RPMI7951 (cell line): ENCODE results near the gene STOML2. TPM values are rescaled to one million over a fixed set of nuclear protein-coding genes. Genes with fewer than 3 reads are reported as not detected.

Source experiments
- DNase-seq: peaks from one replicate; pipeline ENCODE4 v3.0.0-alpha.2; 2012; ENCODE audit warnings: low read depth
- total RNA-seq: library from RNA; depleted of rRNA; stranded (reverse); fragments of >200 nt; shearing (Covaris generic); gene quantifications from 2 replicates; pipeline ENCODE4 v1.2.3, GENCODE V29; 2014

The STOML2 gene
- total RNA-seq, 1 experiment from 2014 or later = 136 TPM

DNA sequence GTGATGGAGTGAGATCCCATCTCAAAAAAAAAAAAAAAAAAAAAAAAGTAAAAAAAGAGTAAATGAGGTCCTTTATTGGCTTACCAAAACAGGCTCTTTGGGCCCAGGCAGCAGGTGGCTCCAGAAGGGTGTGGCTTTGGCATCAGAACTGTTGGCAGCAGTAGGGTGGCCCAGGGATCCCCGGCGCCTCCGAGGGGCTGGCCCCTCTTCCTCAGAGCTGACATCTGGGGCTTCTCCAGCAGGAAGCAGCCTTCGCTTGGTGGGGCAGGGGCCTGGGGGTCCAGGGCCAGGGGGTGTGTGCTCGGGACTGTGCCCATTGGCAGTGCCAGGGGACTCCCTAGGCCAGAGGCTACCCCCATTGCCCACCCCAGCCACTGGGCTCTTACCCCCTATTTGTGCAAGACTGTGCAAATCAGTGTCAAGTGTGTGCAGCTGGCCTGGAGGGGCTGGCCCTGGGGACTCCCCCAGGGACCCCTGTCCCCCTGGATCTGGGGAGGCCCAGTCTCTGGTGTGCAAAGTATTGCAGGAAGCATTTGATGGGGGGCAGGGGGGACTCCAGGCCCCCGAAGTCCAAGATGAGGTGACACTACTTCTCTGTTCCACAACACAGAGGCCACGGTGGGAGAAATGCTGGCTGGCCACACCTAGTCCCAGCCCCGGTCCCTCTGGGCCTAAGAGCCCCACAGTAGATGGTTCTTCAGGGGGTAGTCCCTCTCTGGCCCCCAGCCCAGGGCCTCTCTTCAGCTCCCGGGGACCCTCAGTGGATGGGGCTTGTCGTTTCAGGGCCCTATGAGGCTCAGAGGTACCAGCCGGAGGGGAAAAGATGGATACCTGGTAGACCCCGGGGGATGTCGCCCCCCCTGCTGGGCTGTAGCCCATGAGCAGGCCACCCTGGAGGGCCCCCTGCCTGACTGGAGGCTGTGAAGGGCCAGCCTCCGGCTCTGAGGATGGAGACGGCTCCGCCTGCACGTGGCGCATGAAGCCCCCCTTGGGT, 4.7 kb upstream of the STOML2 start:
- no peak for DNase-seq

DNA sequence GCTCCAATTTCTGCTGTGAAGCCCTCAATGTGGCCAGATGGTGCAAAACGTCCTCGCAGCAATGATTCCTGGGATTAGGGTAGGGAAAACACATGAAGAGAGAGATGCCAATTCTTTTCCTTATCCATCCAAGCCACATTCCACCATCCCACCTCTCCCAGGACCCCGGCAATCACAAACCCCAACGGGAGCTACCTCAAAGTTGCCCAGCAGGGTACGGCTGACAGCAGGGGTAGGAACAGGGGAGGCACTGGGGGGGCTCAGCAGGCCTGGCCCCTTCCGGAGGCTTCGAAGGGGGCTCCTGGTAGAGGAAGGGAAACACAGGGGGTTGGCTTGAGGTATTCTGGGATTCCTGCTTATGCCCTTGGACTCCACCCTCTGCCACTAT, 3.4 kb upstream of the STOML2 start:
- DNase-seq = no peak

DNA sequence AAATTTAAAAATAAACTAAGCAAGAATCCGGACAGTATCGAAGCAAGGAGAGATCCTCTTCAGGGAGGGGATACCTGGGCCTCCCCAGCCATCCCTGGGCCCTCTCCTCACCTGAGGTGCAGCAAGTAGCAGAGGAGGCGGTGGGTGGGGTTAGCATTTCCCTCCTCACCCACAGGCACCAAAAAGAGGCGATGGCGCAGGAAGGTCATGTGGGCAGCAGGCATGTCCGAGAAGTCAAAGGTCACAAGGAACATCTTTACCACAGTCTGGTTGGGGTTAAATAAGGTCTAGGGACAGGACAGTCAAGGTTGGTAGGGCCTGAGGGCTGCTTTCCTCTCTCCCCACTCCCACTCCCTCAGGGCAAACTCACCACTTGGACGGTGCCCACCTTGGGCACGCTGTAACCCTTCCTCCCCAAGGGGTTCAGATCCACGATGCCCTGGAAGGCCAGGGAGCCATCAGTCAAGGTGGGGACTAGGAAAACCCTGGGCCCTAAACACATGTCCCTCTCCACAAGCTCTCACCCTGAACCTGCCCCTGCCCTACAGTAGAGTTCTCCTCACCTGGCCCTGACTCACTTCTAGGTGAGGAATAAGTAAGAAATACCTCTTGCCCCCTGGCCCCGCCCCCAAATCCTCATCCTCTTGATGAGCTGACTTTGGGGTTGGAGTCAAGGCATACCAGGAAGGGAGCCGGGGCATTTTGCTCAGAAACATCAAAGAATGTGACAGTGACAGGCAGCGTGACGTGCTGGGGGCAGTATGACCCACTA, 2.8 kb upstream of the STOML2 start:
- no peak for DNase-seq

- no peak for DNase-seq
Observed at GRCh38 chr9:35105126-35105525, 2.2 kb upstream of the STOML2 start.

DNA sequence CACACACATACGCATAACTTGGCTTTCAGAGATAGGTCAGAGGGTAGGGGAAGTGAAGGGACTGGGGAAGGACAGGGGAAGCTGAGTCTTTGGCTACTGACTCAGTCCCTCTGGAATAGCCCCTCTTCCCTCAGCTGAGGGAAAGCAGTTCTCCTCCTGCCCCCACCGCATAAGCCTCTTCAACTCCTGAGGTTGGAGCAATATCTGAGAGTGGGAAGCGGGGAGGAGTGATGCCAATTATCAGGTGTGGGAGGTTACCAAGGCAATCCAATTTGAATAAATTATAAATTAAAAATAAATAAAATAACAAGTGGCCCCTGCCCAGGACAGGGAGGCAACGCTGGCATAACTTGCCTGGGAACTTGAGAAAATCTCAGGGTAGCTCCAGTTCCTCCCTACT, 1.7 kb upstream of the STOML2 start:
- no peak for DNase-seq

DNA sequence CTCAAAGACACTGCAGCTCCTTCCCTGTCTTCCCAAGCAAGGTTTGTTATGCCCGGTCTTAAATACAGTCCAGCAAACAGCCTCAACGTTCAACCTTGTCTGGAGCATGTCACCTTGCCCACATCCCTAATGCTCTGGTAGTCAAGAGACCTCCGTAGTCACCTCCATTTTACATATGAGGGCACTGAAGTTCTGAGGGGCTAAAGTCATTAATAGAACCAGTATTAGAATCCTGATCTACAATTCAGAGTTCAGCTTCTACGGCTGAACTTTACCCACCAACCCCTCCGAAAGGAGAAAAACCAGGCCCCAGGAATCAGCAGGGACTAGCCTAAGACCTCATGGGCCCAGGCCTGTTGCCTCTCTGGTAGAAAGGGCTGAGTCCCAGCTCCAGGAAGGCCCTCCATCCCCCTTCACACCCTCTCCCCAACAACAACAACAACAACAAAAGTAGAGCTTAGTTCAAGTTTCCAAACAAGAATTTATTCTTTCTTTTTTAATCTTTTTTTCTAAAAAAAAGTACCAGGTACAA, 795 bp upstream of the STOML2 start:
- DNase-seq = no peak

- peak; percentile 14 for DNase-seq
Observed at GRCh38 chr9:35102465-35102768, 514 bp downstream of the STOML2 start.

DNA sequence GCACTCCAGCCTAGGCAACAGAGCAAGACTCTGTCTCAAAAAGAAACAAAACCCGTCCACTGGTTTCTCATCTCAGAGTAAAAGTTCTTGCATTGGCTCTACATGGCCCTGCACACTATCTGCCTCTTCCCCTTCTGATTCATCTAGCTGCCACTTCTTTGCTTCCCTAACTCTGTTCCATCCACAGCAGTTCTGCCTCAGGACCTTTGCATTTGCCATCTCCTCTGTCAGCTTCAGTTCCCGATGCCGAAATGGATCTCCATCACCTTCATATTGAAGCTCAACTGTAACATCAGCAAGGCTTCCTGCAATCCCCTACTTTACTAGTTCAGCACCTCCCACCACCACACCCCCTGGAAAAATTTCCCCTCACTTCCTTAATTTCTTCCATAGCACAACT, 5.4 kb downstream of the STOML2 start:
- DNase-seq = no peak

DNA sequence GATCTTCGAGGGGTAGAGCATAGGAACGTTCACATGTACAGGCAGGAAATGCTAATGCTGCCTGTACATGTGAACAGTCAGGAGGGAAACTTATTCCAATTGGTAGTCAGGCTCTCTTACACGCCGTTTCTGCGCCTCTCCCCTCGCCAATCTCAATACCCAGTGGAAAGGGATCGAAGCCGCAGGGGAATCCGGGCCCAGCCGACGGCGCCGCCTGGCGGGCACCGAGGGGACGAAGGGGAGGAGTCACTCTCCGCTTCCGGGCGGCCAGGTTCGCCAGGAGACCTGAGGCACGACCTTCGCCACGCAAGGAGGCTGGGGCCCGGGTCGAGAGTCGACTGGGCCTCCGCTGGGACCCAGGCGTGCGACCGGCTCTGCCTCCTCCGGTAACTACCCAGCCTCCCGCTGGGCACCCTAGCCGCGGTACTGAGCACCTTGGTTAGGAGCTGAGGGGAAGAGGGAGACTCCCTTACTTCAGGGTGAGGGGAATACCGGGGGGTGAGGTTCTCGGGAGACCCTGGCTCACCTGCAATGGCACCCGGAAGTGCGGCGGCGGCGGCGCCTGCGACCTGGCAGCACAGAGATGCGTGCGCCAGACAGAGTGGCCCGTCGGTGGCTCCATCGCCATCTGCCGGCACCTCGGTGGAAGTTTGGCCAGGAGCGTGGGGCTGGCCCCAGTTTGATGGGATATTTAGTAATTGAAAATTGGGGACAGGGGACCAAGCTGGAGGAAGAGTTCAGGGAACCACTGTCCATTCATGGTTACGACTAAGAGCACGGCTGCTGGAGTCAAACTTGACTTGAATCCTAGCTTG, 6.7 kb downstream of the STOML2 start, which contains the start of gene PIGO:
Gene PIGO (minus strand): TSS at position 557 of the 815 bp plus-strand sequence. CDS start 1,026 bp downstream, outside the sequence.
- DNase-seq = peak; percentile 77

DNA sequence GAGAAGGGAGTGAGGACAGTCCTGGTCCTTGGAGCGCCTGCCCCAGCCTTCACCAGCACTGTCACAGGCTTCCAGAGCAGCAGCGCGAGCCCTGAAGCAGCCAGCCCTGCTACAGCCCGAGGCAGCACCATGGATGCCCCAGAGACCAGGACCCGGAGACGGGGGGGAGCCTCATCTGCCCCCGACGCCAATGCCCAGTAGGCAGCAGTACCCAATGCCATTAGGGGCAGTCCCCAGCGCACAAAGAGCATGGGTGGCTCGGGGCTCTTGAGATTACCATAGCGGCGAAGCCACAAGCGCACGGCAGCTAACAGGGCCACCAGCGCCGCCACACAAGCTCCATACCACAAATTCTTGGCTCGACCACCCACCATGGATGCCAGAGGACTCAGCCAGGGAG, 11.4 kb downstream of the STOML2 start:
- DNase-seq = no peak

GRCh38 chr9:35089434-35089833, 13.5 kb downstream of the STOML2 start:
- DNase-seq = no peak

- no peak for DNase-seq
Observed at GRCh38 chr9:35085078-35085477, 17.9 kb downstream of the STOML2 start.

DNA sequence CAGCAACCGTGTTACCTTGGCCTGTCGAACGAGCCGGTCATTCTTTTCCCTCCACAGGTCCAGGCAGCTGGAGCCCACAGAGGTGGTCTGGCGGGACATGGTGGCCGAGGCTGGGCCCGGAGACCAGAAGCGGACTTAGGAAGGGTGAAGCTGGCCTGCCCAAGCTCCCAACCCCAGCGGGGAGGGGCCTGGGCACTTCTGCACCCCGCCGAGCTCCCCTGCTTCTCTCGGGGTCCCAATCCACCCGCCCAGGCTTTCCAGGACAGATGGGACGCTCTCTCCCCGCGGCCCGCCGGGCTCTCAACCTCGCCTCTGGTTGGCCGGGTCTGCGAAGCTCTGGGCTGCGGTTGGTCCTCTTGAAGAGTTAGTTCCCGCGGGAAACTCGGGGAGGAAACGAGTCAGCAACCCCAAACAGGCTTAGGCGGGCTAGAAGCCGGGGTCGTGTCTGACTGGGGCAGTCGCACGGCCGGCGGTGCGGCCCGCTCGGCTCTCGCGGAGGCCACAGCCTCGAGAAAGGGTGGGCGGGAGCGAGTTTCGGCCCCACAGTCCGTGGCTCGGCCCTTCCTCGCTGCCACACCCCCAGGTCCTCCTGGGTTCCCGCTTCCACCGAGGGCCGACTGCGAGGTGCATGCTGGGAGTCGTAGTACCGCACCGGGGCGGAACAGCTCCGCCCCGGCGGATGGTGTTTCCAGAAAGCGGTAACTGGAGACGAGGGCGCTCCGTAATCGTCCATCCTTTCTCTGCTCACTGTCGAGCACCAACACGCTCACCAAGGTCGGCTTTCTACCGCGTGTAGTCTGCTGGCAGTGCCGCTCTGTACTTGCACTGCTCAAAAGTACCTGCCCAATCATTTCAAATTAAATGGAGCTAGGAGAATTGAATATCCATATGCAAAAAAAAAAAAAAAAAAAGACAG, 23.2 kb downstream of the STOML2 start, which contains the start of gene FANCG:
Gene FANCG (minus strand): TSS at position 517 of the 916 bp plus-strand sequence. CDS start 418 bp downstream, at position 99.
- peak; percentile 92 for DNase-seq

GRCh38 chr9:35079041-35079425, 23.9 kb downstream of the STOML2 start:
- no peak for DNase-seq

DNA sequence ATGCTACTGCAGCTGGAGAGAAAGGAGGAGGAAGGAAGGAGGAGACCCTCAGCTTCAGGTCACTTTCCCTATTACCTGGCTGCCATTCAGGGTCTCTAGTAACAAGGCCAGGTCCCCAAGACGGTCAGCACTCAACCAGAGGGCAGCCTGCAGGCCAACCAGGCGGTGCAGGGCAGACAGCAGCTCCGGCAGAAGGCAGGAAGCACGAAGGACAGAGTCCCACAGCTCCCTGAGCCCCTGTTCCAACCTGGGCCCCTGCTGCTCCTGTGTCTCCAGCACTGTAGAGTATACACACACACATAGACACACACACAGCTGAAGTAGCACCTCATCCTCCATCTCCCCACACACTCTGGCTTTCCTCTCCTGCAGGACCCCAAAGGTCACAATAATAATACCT, 24.9 kb downstream of the STOML2 start:
- no peak for DNase-seq

DNA sequence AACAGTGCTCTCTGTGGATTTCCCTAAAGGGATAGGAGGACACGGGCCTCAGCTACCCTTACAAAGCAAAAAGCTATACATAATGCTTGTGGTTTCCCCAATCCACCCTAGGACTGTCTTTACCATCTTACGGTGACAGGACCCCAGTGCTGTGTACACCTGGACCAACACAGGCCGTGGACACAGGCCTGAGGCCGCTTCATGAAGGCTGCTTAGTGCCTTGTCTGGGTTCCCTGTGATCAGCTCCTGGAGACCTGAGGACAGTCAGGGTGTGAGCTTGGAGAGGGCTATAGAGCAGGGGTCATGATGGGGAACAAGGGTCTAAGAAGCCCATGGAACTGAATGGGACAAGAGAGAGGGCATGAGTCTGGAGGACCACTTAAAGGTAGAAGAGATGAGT, 26.1 kb downstream of the STOML2 start:
- DNase-seq = no peak

DNA sequence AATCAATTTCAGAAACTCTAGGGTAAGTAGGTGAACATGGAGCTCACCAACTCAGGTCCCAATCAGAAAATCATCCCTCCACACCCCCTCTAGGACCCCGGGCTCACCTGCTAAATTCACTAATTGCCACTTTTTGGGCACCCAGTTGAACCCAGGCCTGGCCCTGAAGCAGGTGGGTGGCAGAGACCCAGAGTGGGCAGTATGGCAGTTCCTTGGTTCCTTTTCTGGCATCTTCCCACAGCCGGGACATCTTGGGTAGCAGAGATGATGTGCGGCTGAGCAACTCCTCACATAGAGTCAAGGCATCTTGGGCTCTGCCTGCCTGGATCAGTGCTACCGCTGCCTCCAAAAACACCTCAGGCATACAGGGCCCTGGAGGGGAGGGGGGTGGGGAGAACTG, 27.6 kb downstream of the STOML2 start:
- no peak for DNase-seq

- DNase-seq = no peak
Observed at GRCh38 chr9:35074791-35075190, 28.1 kb downstream of the STOML2 start.

DNA sequence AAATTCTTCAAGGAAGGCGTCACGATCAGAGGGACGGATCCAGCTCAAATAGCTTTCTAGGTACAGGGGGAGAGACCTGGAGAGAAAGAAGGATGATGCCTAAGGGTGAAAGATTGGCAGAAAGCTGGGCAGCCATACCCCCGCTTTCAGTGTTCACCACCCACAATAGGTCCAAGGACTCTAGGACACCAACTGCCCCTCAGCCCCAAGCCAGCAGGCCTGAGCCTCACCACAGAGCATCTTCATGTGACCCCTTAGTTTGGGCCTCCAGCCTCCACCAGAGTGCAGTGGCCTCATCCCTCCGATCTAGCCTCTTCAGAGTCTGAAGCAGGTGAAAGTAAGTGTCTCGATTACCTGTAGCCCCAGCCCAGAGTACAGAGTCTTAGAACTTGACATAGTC, 28.8 kb downstream of the STOML2 start:
- DNase-seq = no peak

DNA sequence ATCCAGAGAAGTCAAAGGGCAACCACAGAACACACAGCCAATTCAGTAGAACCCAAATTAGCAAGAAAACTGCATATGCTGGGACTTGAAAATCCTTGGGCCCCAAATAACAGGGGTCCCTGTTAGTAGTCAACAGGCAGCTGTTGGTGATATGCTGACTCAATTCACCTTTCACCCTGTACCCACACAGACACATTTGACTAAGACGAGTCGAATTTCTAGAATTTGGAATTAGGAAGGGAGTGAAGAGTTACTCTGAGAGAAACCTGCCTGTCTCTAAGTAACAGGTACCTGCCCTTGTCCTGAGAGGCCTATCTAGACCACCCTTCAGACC, 29.7 kb downstream of the STOML2 start:
- no peak for DNase-seq
